CD4-positive, CD25-positive, alpha-beta regulatory T cell (primary cell): ENCODE data around the gene FAM13C. TPM values are rescaled to one million over a fixed set of nuclear protein-coding genes. Genes with fewer than 3 reads are reported as not detected.
"Not testable (repeated sequence)": the region's sequence is repeated elsewhere in the genome, so short reads cannot be mapped to it uniquely, and the experiment has no call there.

Experiments used
- ATAC-seq, 2 donors: fragments of 150-1000 bp; cut with Tn5 transposase; one replicate each; pipeline ENCODE4 v1.10.0; 2021; ENCODE audit warnings: low read depth in 2 of 2, moderate number of reproducible peaks in 2 of 2, moderate library complexity in 1 of 2
- DNase-seq, 3 donors: peaks; one replicate each; pipeline versions ENCODE4 v3.0.0 to v3.0.0-alpha.2; 2012 to 2022; ENCODE audit warnings: mixed read lengths in 1 of 3
- H3K27ac ChIP-seq: one replicate; pipeline ENCODE4 v1.7.0; 2013; ENCODE audit warnings: mild to moderate bottlenecking, low read length; ENCODE audit not compliant: insufficient read depth, poor library complexity, severe bottlenecking
- H3K27me3 ChIP-seq: one replicate; pipeline ENCODE4 v1.7.0; 2013; ENCODE audit warnings: low read length; ENCODE audit not compliant: control insufficient read depth, insufficient read depth
- H3K36me3 ChIP-seq: one replicate; pipeline ENCODE4 v1.7.0; 2013; ENCODE audit warnings: mild to moderate bottlenecking, low read length, moderate library complexity; ENCODE audit not compliant: control insufficient read depth, insufficient read depth
- H3K4me1 ChIP-seq: 2 replicates; pipeline ENCODE4 v1.7.0; 2013; ENCODE audit warnings: mild to moderate bottlenecking, low read length; ENCODE audit not compliant: insufficient read depth, control insufficient read depth, poor library complexity, severe bottlenecking
- H3K4me3 ChIP-seq: one replicate; pipeline ENCODE4 v1.7.0; 2013; ENCODE audit warnings: low read depth, mild to moderate bottlenecking, low read length, moderate library complexity
- H3K9me3 ChIP-seq, 2 experiments: 1 replicate in 1 of 2; 2 replicates in 1 of 2; pipeline ENCODE4 v1.7.0; 2013; ENCODE audit warnings: low read length in 2 of 2, mild to moderate bottlenecking in 1 of 2, moderate library complexity in 1 of 2; ENCODE audit not compliant: control insufficient read depth in 2 of 2
- H3K27ac Mint-ChIP-seq, 3 donors: one replicate each; pipeline ENCODE4 v1.8.0; 2020 to 2022; ENCODE audit warnings: mild to moderate bottlenecking in 3 of 3, mixed read lengths in 3 of 3, moderate library complexity in 2 of 3
- H3K27me3 Mint-ChIP-seq: one replicate; pipeline ENCODE4 v1.8.0; 2022; ENCODE audit warnings: mild to moderate bottlenecking, mixed read lengths
- H3K36me3 Mint-ChIP-seq: one replicate; pipeline ENCODE4 v1.8.0; 2020; ENCODE audit warnings: mixed read lengths
- H3K4me1 Mint-ChIP-seq, 4 donors: one replicate each; pipeline ENCODE4 v1.8.0; 2020 to 2022; ENCODE audit warnings: mixed read lengths in 4 of 4, mild to moderate bottlenecking in 1 of 4
- H3K4me3 Mint-ChIP-seq, 4 donors: one replicate each; pipeline ENCODE4 v1.8.0; 2020 to 2022; ENCODE audit warnings: mild to moderate bottlenecking in 4 of 4, mixed read lengths in 4 of 4, moderate library complexity in 3 of 4
- H3K9me3 Mint-ChIP-seq, 7 donors: one replicate each; pipeline ENCODE4 v1.8.0; 2020 to 2022; ENCODE audit warnings: mixed read lengths in 7 of 7, mild to moderate bottlenecking in 3 of 7, moderate library complexity in 2 of 7
- polyA plus RNA-seq, 4 donors: library from polyadenylated mRNA; unstranded; fragments of 300-500 nt; fragmentation: Illumina TruSeq; gene quantifications; one replicate each; pipeline ENCODE4 v1.2.3, GENCODE V29; 2021
- total RNA-seq: library from RNA; stranded (reverse); gene quantifications from one replicate; pipeline ENCODE4 v1.2.3, GENCODE V29; 2022

The FAM13C gene
- total and polyA plus RNA-seq, 5 donors from 2014 or later = not detected

- Mint-ChIP-seq H3K9me3 (peaks cover 0 to 3% (median 0%) of the 10 kb centered on the region in 7 donors), H3K4me1 (no peaks in the 10 kb centered on the region), H3K27ac (no peak overlapping the region), H3K27me3 (no peaks in the 10 kb centered on the region), H3K4me3 (no peak overlapping the region), H3K36me3 (no peaks in the 10 kb centered on the region)
- Histone ChIP-seq H3K27me3 (no peaks in the 10 kb centered on the region), H3K36me3 (no peaks in the 10 kb centered on the region), H3K4me1 (no peaks in the 10 kb centered on the region), H3K9me3 (no peaks in the 10 kb centered on the region), H3K4me3 (no peak overlapping the region), H3K27ac (no peak overlapping the region)
- ATAC-seq = no peak
- no peak for DNase-seq
Measured at GRCh38 chr10:59242057-59242456, 120.3 kb downstream of the FAM13C start.

GRCh38 chr10:59240582-59241183, 121.7 kb downstream of the FAM13C start:
- DNase-seq (peak in 1 of 3 donors; percentile 19), ATAC-seq (no peak)
- Histone ChIP-seq H3K4me3 (no peak overlapping the region), H3K9me3 (no peaks in the 10 kb centered on the region), H3K27ac (no peak overlapping the region), H3K27me3 (no peaks in the 10 kb centered on the region), H3K36me3 (no peaks in the 10 kb centered on the region), H3K4me1 (no peaks in the 10 kb centered on the region)
- Mint-ChIP-seq H3K4me1 (no peaks in the 10 kb centered on the region), H3K27ac (no peak overlapping the region), H3K9me3 (peaks cover 0 to 3% (median 1%) of the 10 kb centered on the region in 7 donors), H3K27me3 (no peaks in the 10 kb centered on the region), H3K36me3 (no peaks in the 10 kb centered on the region), H3K4me3 (no peak overlapping the region)

GRCh38 chr10:59239108-59239507, 123.2 kb downstream of the FAM13C start:
- not testable (repeated sequence) for H3K9me3 Mint-ChIP-seq, DNase-seq, H3K4me3 ChIP-seq, H3K27ac Mint-ChIP-seq, H3K36me3 ChIP-seq, H3K4me1 Mint-ChIP-seq, ATAC-seq, H3K9me3 ChIP-seq, H3K27me3 ChIP-seq, H3K4me1 ChIP-seq, H3K36me3 Mint-ChIP-seq, H3K27me3 Mint-ChIP-seq, H3K4me3 Mint-ChIP-seq, H3K27ac ChIP-seq

GRCh38 chr10:59237775-59238174, 124.6 kb downstream of the FAM13C start:
- H3K9me3 Mint-ChIP-seq = peaks cover 0 to 3% (median 0%) of the 10 kb centered on the region in 7 donors
- H3K27ac ChIP-seq = no peak overlapping the region

GRCh38 chr10:59236064-59236697, 126.2 kb downstream of the FAM13C start:
- no peaks in the 10 kb centered on the region for H3K27me3 Mint-ChIP-seq
- Histone ChIP-seq H3K4me3 (no peak overlapping the region), H3K27ac (no peak overlapping the region), H3K27me3 (no peaks in the 10 kb centered on the region), H3K9me3 (no peaks in the 10 kb centered on the region), H3K36me3 (no peaks in the 10 kb centered on the region), H3K4me1 (no peaks in the 10 kb centered on the region)
- H3K4me1 Mint-ChIP-seq = no peaks in the 10 kb centered on the region
- ATAC-seq = no peak
- H3K36me3 Mint-ChIP-seq = no peaks in the 10 kb centered on the region
- H3K9me3 Mint-ChIP-seq = peaks cover 0 to 3% (median 0%) of the 10 kb centered on the region in 7 donors
- no peak overlapping the region for H3K27ac Mint-ChIP-seq
- no peak for DNase-seq
- H3K4me3 Mint-ChIP-seq = no peak overlapping the region

More at GRCh38 chr10:59237775-59238174, 124.6 kb downstream of the FAM13C start:
- H3K4me3 Mint-ChIP-seq = no peak overlapping the region
- DNase-seq (no peak), ATAC-seq (no peak)
- H3K4me1 ChIP-seq = no peaks in the 10 kb centered on the region
- no peaks in the 10 kb centered on the region for H3K27me3 Mint-ChIP-seq
- no peaks in the 10 kb centered on the region for H3K36me3 Mint-ChIP-seq
- no peak overlapping the region for H3K27ac Mint-ChIP-seq
- no peaks in the 10 kb centered on the region for H3K9me3 ChIP-seq
- H3K27me3 ChIP-seq = no peaks in the 10 kb centered on the region
- no peaks in the 10 kb centered on the region for H3K36me3 ChIP-seq
- H3K4me1 Mint-ChIP-seq = no peaks in the 10 kb centered on the region
- H3K4me3 ChIP-seq = no peak overlapping the region

- H3K9me3 Mint-ChIP-seq = peaks cover 0 to 3% (median 0%) of the 10 kb centered on the region in 7 donors
- DNase-seq (peak in 1 of 3 donors; percentile 0), ATAC-seq (no peak)
- H3K27me3 Mint-ChIP-seq = no peaks in the 10 kb centered on the region
- Histone ChIP-seq H3K27me3 (no peaks in the 10 kb centered on the region), H3K27ac (no peak overlapping the region), H3K36me3 (no peaks in the 10 kb centered on the region), H3K4me3 (no peak overlapping the region), H3K4me1 (no peaks in the 10 kb centered on the region), H3K9me3 (no peaks in the 10 kb centered on the region)
- H3K4me3 Mint-ChIP-seq = no peak overlapping the region
- H3K36me3 Mint-ChIP-seq = no peaks in the 10 kb centered on the region
- no peaks in the 10 kb centered on the region for H3K4me1 Mint-ChIP-seq
- H3K27ac Mint-ChIP-seq = no peak overlapping the region
Measured at GRCh38 chr10:59234816-59235429, 127.4 kb downstream of the FAM13C start.

- Histone ChIP-seq H3K27ac (no peak overlapping the region), H3K4me1 (no peaks in the 10 kb centered on the region), H3K27me3 (no peaks in the 10 kb centered on the region), H3K36me3 (no peaks in the 10 kb centered on the region), H3K9me3 (no peaks in the 10 kb centered on the region), H3K4me3 (no peak overlapping the region)
- no peaks in the 10 kb centered on the region for H3K36me3 Mint-ChIP-seq
- H3K4me3 Mint-ChIP-seq = no peak overlapping the region
- H3K9me3 Mint-ChIP-seq = peaks cover 0 to 3% (median 0%) of the 10 kb centered on the region in 7 donors
- H3K4me1 Mint-ChIP-seq = no peaks in the 10 kb centered on the region
- H3K27me3 Mint-ChIP-seq = no peaks in the 10 kb centered on the region
- no peak overlapping the region for H3K27ac Mint-ChIP-seq
- DNase-seq (no peak), ATAC-seq (no peak)
Measured at GRCh38 chr10:59234194-59234593, 128.2 kb downstream of the FAM13C start.
